Neural progenitor cell (in vitro differentiated cells): ENCODE measurements around the gene SMYD3. TPM values are rescaled to one million over a fixed set of nuclear protein-coding genes. Genes with fewer than 3 reads are reported as not detected.

ENCODE experiments used
- DNase-seq: peaks from one replicate; pipeline ENCODE4 v3.0.0-alpha.2; 2016; ENCODE audit warnings: low spot score
- H2AFZ ChIP-seq: fragments of 200-600 bp; sonication (generic); replicated peaks from 2 replicates; pipeline ENCODE4 v1.6.1; 2016; ENCODE audit warnings: antibody characterized with exemption
- H3F3A ChIP-seq: fragments of 200-600 bp; sonication (generic); 2 replicates; pipeline ENCODE4 v1.6.1; 2016; ENCODE audit warnings: antibody characterized with exemption, low read depth
- H3K27ac ChIP-seq: fragments of 200-600 bp; sonication (generic); 2 replicates; pipeline ENCODE4 v1.5.1; 2016; ENCODE audit warnings: mild to moderate bottlenecking
- H3K27me3 ChIP-seq: fragments of 200-600 bp; sonication (generic); 2 replicates; pipeline ENCODE4 v1.6.1; 2016; ENCODE audit warnings: mild to moderate bottlenecking, moderate library complexity
- H3K36me3 ChIP-seq: fragments of 200-600 bp; sonication (generic); 2 replicates; pipeline ENCODE4 v1.5.1; 2016
- H3K4me1 ChIP-seq: fragments of 200-600 bp; sonication (generic); 2 replicates; pipeline ENCODE4 v1.6.1; 2016; ENCODE audit warnings: mixed run types
- H3K4me2 ChIP-seq: fragments of 200-600 bp; sonication (generic); 2 replicates; pipeline ENCODE4 v1.6.1; 2016
- H3K4me3 ChIP-seq: fragments of 200-600 bp; sonication (generic); 2 replicates; pipeline ENCODE4 v1.5.1; 2016
- H3K79me2 ChIP-seq: fragments of 200-600 bp; sonication (generic); 2 replicates; pipeline ENCODE4 v1.6.1; 2016; ENCODE audit warnings: low read depth
- H3K9ac ChIP-seq: fragments of 200-600 bp; sonication (generic); 2 replicates; pipeline ENCODE4 v1.6.1; 2016
- H3K9me3 ChIP-seq: fragments of 200-600 bp; sonication (generic); 2 replicates; pipeline ENCODE4 v1.5.1; 2016; ENCODE audit warnings: low read depth
- H4K20me1 ChIP-seq: fragments of 200-600 bp; sonication (generic); 2 replicates; pipeline ENCODE4 v1.6.1; 2016; ENCODE audit warnings: low read depth
- H3K27ac Mint-ChIP-seq: 3 replicates; pipeline ENCODE4 v1.8.0; 2021; ENCODE audit warnings: mixed read lengths
- H3K27me3 Mint-ChIP-seq: 2 replicates; pipeline ENCODE4 v1.8.0; 2022; ENCODE audit warnings: low read depth, mild to moderate bottlenecking, inconsistent platforms, moderate library complexity, mixed read lengths; ENCODE audit not compliant: insufficient read depth
- H3K36me3 Mint-ChIP-seq: 3 replicates; pipeline ENCODE4 v1.8.0; 2021; ENCODE audit warnings: mixed read lengths
- H3K4me1 Mint-ChIP-seq: 3 replicates; pipeline ENCODE4 v1.8.0; 2021; ENCODE audit warnings: mixed read lengths
- H3K4me3 Mint-ChIP-seq: 3 replicates; pipeline ENCODE4 v1.8.0; 2021; ENCODE audit warnings: mild to moderate bottlenecking, moderate library complexity, mixed read lengths
- H3K9me3 Mint-ChIP-seq: 3 replicates; pipeline ENCODE4 v1.8.0; 2020; ENCODE audit warnings: mixed read lengths
- CTCF ChIP-seq: fragments of 200-600 bp; sonication (generic); IDR thresholded peaks from 2 replicates; pipeline ENCODE4 v1.5.1; 2017; ENCODE audit warnings: antibody characterized with exemption, mild to moderate bottlenecking
- EZH2 ChIP-seq: fragments of 200-600 bp; sonication (generic); IDR thresholded peaks from 2 replicates; pipeline ENCODE4 v1.6.1; 2017; ENCODE audit warnings: antibody characterized with exemption, mild to moderate bottlenecking, moderate library complexity
- EZH2phosphoT487 ChIP-seq: fragments of 200-600 bp; sonication (generic); IDR thresholded peaks from 2 replicates; pipeline ENCODE4 v1.6.1; 2017; ENCODE audit warnings: antibody characterized with exemption
- total RNA-seq: library from RNA; depleted of rRNA; stranded (reverse); fragments of >200 nt; gene quantifications from 2 replicates; pipeline ENCODE4 v1.2.3, GENCODE V29; 2015; ENCODE audit warnings: low replicate concordance

The SMYD3 gene
- total RNA-seq, 1 donor from 2014 or later, result 43.2 TPM

- TF ChIP-seq CTCF (no peak), EZH2phosphoT487 (no peak), EZH2 (no peak)
- no peak overlapping the region for H3K27ac ChIP-seq
- no peak overlapping the region for H3K9ac ChIP-seq
Measured at GRCh38 chr1:246530482-246530881, 23.4 kb upstream of the SMYD3 start.

GRCh38 chr1:246528933-246529731 lies 22.1 kb upstream of the SMYD3 start:
- no peak overlapping the region for H3K4me3 Mint-ChIP-seq
- Histone ChIP-seq H3K79me2 (no peaks in the 10 kb centered on the region), H3K9ac (no peak overlapping the region), H2AFZ (no peak overlapping the region), H3K4me2 (no peak overlapping the region), H3K27ac (no peak overlapping the region), H3K27me3 (no peaks in the 10 kb centered on the region), H4K20me1 (no peaks in the 10 kb centered on the region), H3K36me3 (no peaks in the 10 kb centered on the region), H3K9me3 (no peaks in the 10 kb centered on the region), H3K4me3 (no peak overlapping the region), H3K4me1 (peaks cover 7% of the 10 kb centered on the region), H3F3A (no peaks in the 10 kb centered on the region)
- no peak overlapping the region for H3K27ac Mint-ChIP-seq
- DNase-seq, result no peak
- no peaks in the 10 kb centered on the region for H3K36me3 Mint-ChIP-seq
- H3K27me3 Mint-ChIP-seq, result peaks cover 11% of the 10 kb centered on the region
- peaks cover 22% of the 10 kb centered on the region for H3K9me3 Mint-ChIP-seq
- no peak for TF ChIP-seq EZH2
- TF ChIP-seq EZH2phosphoT487, result no peak
- TF ChIP-seq CTCF, result no peak
- no peaks in the 10 kb centered on the region for H3K4me1 Mint-ChIP-seq

More at GRCh38 chr1:246530482-246530881, 23.4 kb upstream of the SMYD3 start:
- Histone ChIP-seq H3K36me3 (no peaks in the 10 kb centered on the region), H3K4me2 (no peak overlapping the region), H3K9me3 (no peaks in the 10 kb centered on the region), H4K20me1 (no peaks in the 10 kb centered on the region), H3K27me3 (no peaks in the 10 kb centered on the region), H3K4me1 (peaks cover 7% of the 10 kb centered on the region), H3K79me2 (no peaks in the 10 kb centered on the region), H3F3A (no peaks in the 10 kb centered on the region), H3K4me3 (no peak overlapping the region), H2AFZ (no peak overlapping the region)
- DNase-seq, result no peak
- Mint-ChIP-seq H3K27ac (no peak overlapping the region), H3K9me3 (peaks cover 22% of the 10 kb centered on the region), H3K4me1 (no peaks in the 10 kb centered on the region), H3K27me3 (peaks cover 9% of the 10 kb centered on the region), H3K4me3 (peak overlapping the region; percentile 41), H3K36me3 (no peaks in the 10 kb centered on the region)

- Histone ChIP-seq H3K36me3 (no peaks in the 10 kb centered on the region), H3K4me2 (no peak overlapping the region), H3K9ac (no peak overlapping the region), H4K20me1 (no peaks in the 10 kb centered on the region), H3K27ac (no peak overlapping the region), H3K79me2 (no peaks in the 10 kb centered on the region), H3K9me3 (no peaks in the 10 kb centered on the region), H3K4me1 (no peaks in the 10 kb centered on the region), H2AFZ (no peak overlapping the region), H3K27me3 (no peaks in the 10 kb centered on the region), H3K4me3 (no peak overlapping the region), H3F3A (no peaks in the 10 kb centered on the region)
- Mint-ChIP-seq H3K4me1 (no peaks in the 10 kb centered on the region), H3K27ac (no peak overlapping the region), H3K36me3 (no peaks in the 10 kb centered on the region), H3K27me3 (peaks cover 11% of the 10 kb centered on the region), H3K4me3 (no peak overlapping the region), H3K9me3 (peaks cover 22% of the 10 kb centered on the region)
- TF ChIP-seq EZH2 (no peak), EZH2phosphoT487 (no peak), CTCF (no peak)
- no peak for DNase-seq
Measured at GRCh38 chr1:246527402-246528088, 20.5 kb upstream of the SMYD3 start.
